ENCODE data around the gene CSRP3. TPM values are rescaled to one million over a fixed set of nuclear protein-coding genes. Genes with fewer than 3 reads are reported as not detected.

Gene CSRP3
- total and polyA plus RNA-seq, 8 donors, result 0.19 to 1.1 (median 0.26) TPM; not detected in 5

DNA sequence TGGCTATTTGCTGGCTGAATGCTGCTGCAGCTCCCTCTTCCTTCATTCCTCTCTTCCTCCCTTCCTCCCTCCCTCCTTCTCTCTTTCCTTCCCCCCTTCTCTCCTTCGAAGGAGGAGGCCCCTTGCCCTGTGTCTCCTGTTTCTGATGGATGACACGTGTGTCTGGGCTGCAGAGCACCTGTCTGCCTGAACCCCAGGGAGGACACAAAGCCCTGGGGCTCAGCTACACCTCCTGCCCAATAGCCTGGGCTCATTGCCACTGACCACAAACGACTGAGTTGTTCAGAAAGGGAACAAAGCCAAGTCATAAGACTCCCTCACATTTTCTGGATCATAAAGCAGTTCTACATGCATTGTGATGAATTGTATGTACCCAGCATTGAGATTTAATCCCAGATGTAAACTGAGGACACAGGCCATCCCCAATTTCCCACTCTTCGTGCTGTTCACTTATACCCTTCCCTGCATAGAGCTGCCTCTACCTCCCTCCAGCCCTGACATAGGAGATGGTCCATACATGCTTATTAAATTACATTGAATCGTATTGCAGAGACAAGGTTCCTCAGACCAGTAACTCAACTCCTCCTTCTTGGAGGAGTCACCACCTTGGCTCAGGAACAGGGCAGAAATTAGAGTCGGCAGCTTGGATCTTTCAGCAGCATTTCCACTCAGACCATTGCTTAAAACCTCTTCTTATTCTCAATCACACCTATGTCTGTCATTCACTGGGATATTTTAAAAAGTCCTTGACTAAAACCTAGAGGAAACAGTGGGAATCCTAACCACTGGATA, 1.2 kb downstream of the CSRP3 start:
- Histone ChIP-seq H3K27me3 (no peaks in the 10 kb centered on the region), H3K36me3 (no peaks in the 10 kb centered on the region), H3K4me1 (no peaks in the 10 kb centered on the region), H3K27ac (no peak overlapping the region), H3K4me3 (no peak overlapping the region), H3K9me3 (no peaks in the 10 kb centered on the region)
- ATAC-seq (peak in 2 of 4 donors; percentile 35 to 44), FAIRE-seq (no peak), DNase-seq (no peak)
- TF ChIP-seq, protein P1, sequence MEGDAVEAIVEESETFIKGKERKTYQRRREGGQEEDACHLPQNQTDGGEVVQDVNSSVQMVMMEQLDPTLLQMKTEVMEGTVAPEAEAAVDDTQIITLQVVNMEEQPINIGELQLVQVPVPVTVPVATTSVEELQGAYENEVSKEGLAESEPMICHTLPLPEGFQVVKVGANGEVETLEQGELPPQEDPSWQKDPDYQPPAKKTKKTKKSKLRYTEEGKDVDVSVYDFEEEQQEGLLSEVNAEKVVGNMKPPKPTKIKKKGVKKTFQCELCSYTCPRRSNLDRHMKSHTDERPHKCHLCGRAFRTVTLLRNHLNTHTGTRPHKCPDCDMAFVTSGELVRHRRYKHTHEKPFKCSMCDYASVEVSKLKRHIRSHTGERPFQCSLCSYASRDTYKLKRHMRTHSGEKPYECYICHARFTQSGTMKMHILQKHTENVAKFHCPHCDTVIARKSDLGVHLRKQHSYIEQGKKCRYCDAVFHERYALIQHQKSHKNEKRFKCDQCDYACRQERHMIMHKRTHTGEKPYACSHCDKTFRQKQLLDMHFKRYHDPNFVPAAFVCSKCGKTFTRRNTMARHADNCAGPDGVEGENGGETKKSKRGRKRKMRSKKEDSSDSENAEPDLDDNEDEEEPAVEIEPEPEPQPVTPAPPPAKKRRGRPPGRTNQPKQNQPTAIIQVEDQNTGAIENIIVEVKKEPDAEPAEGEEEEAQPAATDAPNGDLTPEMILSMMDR (IDR thresholded peaks at IDR 0.05), result no peak
- 42 to 50% methylated on average over 6 of the region's 6 CpGs for WGBS, 2 donors
- intact Hi-C loops (cut with DNase I), result no loop called here

DNA sequence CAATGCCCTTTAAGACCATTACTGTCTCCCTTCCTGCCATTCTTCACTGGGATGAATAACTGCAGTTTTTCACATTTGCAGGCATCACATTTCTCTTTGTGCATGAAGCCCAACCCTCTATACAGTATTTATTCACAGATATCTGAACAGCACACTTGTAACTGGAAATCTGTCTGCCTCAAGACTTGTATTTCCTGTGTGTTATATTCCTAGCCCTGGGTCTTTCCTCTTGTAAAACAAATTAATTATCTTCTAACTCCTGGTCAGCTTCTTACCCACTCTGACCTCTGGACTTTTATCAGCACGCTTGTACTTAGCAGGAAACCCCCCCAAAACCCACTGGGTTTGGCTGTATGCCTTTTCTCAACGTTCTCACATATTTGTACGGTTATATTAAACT, 2.0 kb downstream of the CSRP3 start:
- Histone ChIP-seq H3K27ac (no peak overlapping the region), H3K36me3 (no peaks in the 10 kb centered on the region), H3K4me3 (no peak overlapping the region), H3K27me3 (no peaks in the 10 kb centered on the region), H3K9me3 (no peaks in the 10 kb centered on the region), H3K4me1 (no peaks in the 10 kb centered on the region)
- DNase-seq (no peak), ATAC-seq (no peak), FAIRE-seq (no peak)
- TF ChIP-seq, protein P1 (IDR thresholded peaks at IDR 0.05), result no peak
- intact Hi-C loops (cut with DNase I), result no loop called here
- WGBS, 2 donors, result 28 to 34% methylated on average over 3 of the region's 3 CpGs

DNA sequence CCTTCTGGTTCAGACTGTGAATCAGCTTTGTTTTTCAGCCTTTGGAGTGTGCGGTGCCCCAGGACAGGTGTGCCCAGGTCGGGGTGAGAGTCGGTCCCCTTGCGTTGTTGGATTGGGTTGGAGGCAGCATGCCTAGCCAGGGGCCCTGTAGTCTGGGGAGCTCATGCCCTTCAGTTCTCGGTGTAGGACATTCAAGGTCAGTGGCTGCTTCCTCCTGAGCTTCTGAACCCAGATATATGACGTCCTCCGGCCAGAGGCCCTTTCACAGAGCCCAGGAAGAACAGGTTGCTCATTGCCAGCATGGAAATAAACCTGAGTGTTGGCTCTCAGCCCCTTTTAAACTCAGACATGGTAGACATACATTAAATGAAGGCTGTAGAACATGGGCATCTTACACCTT, 2.7 kb downstream of the CSRP3 start:
- H3K9me3 ChIP-seq, result no peaks in the 10 kb centered on the region
- H3K4me3 ChIP-seq, result no peak overlapping the region
- ATAC-seq (no peak), DNase-seq (no peak), FAIRE-seq (no peak)
- H3K27ac ChIP-seq, result no peak overlapping the region
- intact Hi-C loops (cut with DNase I), result no loop called here
- H3K4me1 ChIP-seq, result no peaks in the 10 kb centered on the region
- TF ChIP-seq, protein P1 (IDR thresholded peaks at IDR 0.05), result no peak
- H3K27me3 ChIP-seq, result no peaks in the 10 kb centered on the region
- no peaks in the 10 kb centered on the region for H3K36me3 ChIP-seq
- WGBS, 2 donors, result 78 to 86% methylated on average over 7 of the region's 7 CpGs

DNA sequence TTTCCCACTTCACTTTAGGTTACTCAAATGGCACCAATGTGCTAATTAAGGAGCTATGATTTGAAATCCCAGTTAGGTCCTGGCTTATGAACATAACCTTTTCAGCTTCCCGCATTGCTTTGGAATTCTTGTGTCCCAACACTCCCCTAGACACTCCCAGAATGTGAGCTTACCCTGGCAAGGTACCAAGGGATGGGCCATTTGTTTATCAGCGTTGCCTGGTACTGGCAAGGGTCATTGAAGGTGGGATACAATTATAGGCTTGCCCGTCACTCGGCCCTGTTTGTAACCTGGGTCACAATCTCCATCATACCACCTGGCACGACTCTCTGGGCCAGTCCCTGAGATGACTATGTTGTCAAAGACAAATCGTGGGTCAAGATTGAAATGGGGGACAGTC, 5.4 kb downstream of the CSRP3 start:
- H3K27ac ChIP-seq, result no peak overlapping the region

More for the DNA sequence above, 5.4 kb downstream of the CSRP3 start:
- ATAC-seq (no peak), DNase-seq (no peak), FAIRE-seq (no peak)
- no peaks in the 10 kb centered on the region for H3K27me3 ChIP-seq
- WGBS, 2 donors, result 79% methylated on average over 6 of the region's 6 CpGs
- H3K4me1 ChIP-seq, result no peaks in the 10 kb centered on the region
- intact Hi-C loops (cut with DNase I), result no loop called here
- no peak overlapping the region for H3K4me3 ChIP-seq
- H3K9me3 ChIP-seq, result no peaks in the 10 kb centered on the region
- H3K36me3 ChIP-seq, result no peaks in the 10 kb centered on the region
- TF ChIP-seq, protein P1 (IDR thresholded peaks at IDR 0.05), result no peak

Data from pancreas (tissue), 10 donors.